T-helper 9 cell (primary cell): ENCODE measurements around the gene OBSL1.

ENCODE experiments used
- DNase-seq: peaks from one replicate; pipeline ENCODE4 v3.0.0-alpha.2; 2020

OBSL1 gene

DNA sequence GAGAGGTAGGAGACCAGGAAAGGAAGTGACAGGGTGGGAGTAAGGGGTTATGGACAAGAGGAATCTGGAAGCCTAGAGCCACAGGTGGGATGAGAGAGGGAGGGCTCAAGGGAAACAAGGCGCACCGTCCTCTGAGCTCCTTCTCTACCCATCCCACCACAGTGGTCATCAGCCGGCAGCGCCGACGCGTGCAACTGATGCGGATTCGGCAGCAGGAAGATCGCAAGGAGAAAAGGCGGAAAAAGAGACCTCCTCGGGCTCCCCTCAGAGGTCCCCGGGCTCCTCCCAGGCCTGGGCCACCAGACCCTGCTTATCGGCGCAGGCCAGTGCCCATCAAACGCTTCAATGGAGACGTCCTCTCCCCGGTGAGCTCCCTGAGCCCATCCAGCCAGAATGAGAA is 22.3 kb downstream of the OBSL1 start:
- DNase-seq: no peak

DNA sequence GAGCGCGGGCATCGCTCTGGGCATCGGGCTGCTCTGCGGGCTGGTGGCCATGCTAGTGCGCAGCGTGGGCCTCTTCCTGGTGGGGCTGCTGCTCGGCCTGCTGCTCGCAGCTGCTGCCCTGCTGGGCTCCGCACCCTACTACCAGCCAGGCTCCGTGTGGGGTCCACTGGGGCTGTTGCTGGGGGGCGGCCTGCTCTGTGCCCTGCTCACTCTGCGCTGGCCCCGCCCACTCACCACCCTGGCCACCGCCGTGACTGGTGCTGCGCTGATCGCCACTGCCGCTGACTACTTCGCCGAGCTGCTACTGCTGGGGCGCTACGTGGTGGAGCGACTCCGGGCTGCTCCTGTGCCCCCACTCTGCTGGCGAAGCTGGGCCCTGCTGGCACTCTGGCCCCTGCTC is 23.7 kb downstream of the OBSL1 start:
- no peak for DNase-seq

DNA sequence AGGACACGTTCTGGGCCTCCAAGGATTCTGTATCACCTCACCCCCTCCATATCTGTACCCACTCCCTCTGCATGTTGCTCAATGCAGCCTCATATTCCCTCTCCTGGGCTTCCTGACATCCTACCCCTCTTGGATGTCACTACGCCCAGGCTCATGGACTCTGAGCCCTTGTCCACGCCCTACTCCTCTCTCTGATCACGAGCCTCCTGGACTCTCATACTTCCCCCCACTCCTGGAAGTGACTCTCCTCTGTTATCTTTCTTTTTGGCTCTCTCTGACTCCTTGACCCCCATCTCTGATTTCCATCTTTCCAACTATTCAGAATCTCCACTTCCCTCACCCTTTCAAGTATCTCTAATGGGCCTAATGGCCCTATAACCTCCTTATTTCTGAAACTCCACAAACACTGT is 25.4 kb downstream of the OBSL1 start:
- no peak for DNase-seq

DNA sequence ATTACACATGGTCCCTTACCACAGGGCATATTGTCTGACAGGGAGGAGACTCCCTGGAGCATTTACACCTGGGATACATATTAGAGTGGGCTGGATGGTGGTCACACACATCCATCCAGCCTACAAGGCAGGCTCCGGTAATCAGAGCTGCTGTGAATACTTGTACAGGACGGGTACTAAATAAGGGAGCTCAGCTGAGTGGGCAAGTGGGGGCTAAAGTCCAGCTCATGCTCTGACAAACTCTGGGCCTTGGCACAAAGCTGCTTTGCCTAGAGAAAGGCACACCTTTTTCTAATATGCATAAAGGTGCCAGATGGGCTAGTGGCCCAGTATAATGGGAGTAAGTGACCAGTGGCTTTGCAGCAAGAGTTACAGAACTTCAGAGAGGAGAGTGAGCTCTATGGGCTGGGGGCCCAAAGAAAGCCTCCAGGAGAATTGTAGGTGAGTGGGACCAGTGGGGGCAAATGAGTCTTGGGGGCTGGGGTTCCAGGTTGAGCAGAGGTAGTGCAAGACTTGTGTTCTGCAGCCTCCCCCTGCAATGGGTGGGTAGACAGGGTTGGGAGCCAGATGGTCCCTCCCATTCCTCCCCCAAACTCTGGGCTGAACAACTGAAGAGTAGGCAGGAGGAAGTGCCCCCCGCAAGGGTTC is 25.9 kb downstream of the OBSL1 start:
- no peak for DNase-seq

DNA sequence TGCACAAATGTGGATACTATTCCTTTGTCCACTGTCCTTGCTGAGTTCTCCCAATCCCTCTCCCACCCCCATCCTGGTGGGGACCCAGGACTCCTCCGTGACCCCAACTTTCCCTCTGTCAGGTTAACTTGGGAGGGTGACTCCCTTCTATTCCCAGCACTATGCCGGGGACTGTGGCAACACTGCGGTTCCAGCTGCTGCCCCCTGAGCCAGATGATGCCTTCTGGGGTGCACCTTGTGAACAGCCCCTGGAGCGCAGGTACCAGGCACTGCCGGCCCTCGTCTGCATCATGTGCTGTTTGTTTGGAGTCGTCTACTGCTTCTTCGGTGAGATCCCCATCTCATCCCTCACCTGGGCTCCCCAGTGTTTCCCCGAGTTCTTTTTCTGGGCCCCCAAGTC is 26.8 kb downstream of the OBSL1 start:
- no peak for DNase-seq

DNA sequence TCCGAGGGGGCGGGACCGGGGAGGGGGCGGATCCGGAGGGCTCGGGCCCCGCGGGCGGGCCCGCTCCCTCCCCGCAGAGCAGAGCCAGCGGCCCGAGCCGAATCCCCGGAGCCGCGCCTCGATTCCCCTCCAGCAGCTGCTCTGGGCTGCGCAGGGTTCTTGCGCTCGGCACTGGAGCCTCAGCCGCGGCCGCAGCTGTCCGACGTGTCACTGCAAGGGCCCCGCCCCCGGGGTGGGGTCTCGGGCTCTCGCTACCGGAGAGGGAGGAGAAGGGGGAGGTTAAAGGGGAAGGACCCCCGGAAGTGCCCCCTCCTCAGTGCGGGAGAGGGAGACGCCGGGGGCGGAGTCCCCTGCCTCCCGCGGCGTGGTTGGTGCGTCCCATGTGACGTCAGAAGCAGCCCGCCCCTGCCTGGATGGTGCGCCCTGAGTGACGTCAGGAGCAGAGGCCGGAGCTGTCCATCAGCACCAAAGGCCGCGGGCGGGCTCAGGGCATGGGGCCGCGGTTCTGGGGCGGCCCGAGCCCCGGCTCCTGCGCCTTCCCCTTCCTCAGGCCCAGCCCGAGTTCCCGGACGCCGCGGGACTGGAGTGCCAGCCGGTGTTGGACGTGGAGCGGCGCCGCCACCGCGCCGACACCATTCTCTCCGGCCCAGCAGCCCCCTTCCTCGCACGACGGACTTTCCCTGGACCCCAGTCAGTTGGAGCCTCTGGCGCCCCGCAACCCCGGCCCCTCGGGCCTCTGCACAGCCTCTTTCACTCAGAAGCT is 27.6 kb downstream of the OBSL1 start, which contains the start of the genes CHPF and TMEM198:
Gene CHPF, minus strand, starts transcription at position 214 of the 763 bp plus-strand sequence. CDS start 271 bp downstream, outside the sequence.
Gene TMEM198, plus strand, starts transcription at position 433 of the 763 bp plus-strand sequence. CDS start 700 bp downstream, outside the sequence.
- peak; percentile 84 for DNase-seq

DNA sequence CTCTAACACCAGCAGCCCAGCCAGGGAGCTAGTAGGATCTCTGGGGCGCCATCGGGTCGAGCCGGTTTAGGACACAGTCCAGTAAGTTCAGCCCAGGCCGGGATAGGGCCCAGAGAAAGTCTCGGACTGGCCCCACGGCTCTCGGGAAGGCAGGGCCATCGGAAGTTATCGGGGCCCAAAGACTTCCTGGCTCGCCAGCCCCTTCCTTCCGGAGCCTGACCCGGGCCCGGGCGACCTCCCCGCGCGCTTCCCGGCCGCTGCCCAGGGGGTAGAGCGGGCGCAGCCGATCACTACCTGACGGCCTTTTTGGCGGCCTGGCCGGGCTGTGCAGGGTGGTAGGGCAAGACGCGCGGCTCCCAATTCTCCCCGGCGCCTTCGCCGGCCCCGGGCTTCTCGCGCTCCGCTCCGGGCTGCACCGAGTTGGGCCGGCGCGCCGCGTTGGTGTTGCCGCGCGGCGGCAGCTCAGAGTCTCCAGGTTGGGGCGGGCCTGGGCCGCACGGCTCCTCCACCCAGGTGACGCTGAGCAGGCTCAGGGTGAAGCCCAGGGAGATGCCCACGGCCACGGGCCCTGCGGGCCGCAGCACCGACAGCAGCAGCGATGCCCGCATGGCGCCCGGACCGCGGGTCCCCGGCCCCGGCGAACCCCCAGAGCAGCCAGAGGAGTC is 28.3 kb downstream of the OBSL1 start:
- no peak for DNase-seq

DNA sequence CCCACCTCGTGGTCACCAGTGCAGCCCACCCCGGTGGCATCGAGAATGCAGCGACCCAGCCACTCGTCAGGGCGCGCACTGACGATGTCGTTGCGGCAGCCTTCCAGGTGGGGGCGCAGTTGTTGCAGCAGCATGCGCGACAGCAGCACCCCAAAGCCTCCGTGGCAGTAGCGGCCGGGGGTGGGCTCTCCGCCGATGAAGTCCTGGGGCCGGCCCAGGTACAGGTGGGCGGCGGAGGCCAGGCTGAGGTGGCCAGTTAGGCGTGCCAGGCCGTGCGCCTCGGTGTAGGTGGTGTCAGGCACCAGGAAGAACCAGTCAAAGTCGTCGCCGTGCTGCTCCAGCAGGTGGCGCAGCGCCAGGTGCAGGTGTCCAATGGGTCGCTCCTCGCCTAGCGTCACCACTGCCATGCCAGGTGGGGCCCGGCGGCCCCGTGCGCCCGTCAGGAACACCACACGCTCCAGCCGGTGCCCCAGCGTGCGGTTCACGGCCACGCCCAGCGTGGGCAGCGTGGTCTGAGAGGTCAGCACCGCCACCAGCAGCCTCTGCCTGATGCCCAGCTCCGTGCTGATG is 29.6 kb downstream of the OBSL1 start:
- peak; percentile 84 for DNase-seq

DNA sequence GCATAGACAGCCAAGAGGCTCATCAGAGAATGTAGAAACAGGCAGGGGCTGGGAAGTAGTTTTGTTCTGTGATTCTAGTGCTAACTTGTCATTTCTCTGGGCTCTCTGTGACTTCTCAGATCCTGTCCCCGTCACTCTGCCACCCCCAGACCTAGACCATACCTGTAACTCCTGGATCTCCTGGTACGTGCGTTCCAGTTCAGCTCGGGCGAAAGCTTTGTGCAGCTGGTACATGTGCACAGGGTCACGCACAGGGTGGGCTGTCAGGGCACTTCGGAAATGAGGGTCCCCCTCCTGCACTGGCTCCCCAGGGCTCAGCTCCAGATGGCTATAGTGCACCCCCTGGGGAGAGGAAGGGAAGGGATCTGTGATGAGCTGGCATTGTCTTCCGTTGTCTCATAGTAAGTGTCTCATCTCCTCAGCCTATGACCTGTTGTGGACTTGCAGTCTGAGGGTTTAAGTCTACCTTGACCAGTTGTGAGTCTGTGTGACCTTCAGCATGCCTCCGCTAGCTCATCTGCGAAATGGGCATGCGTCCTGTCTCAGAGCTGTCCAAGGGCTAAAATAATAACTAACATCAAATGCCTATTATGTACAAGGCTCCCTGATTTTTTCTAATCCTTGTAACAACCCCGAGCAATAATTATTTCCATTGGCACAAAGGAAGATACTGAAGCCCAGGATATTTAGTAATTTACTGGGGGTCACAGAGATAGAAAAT is 30.4 kb downstream of the OBSL1 start:
- no peak for DNase-seq

DNA sequence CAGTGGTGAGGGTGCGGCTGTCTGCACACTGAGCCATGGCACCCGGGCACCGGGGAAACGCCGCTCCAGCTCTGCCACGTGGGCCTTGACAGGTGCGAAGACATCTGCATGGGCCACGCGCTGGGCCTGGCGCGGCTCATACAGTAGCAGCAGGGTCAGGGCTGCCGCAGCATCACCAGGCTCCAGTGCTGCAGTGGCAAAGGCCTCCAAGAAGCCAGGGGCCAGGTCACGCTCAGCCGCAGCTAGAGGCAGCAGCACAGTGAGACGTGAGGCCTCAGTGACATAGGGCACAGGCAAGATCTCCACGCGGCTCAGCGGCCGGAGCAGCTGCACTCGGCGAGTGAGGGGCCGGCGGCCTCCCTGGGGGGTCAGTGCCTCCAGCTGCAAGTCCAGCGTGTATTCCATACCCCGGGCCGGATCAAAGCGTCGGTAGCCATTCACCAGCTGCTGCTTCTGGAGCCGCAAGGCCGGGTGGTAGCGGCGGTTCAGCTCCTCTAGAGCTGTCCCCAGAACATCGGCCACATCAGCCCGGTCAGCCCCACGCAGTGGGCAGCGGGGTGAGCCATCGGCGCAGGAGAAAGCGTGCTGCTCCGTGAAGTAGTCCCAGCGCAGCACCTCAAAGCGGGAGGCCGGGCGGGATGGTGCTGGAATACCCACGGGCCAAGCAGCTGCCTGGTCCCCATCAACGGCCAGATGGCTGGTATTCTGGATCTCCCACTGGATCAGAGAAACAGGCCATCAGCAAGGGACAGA is 31.2 kb downstream of the OBSL1 start:
- no peak for DNase-seq

DNA sequence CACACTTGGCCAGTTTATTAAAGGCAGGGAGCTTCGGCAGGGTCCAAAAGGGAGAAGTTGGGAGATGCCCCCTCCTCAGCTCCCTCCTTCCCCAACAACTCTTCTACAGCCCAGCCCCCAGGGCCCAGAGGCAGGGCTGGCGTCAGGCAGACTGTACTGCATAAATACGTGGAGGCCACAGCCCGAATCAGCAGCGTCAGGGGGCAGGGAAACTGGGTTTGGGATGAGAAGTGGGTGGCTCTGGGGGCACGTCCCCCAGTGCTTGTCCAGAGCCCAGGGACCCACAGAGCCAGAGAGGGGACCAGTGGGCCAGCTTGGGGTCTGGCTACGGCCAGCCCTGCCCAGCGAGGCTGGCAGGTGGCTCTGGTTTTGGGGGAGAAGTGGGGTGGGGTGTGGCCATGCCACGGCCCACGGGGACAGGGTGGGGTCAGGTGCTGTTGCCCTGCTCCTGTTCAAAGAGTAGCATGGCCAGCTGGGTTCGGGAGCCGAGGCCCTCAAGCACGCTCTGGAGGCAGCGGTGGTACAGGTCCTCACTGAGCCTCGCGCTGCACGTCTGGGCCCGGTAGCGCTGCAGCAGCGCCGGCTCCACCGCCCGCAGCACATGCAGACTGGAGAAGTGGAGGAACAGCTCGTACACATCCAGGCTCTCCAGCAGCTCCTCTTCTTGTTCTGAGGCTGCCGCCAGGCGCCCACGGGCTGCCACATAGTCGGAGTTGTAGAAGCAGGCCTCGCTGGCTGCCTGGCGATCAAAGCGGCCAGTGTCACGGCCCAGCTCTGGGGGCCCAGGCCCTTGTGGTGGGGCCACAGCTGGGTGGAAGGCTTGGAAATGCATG is 32.2 kb downstream of the OBSL1 start:
- DNase-seq: no peak

DNA sequence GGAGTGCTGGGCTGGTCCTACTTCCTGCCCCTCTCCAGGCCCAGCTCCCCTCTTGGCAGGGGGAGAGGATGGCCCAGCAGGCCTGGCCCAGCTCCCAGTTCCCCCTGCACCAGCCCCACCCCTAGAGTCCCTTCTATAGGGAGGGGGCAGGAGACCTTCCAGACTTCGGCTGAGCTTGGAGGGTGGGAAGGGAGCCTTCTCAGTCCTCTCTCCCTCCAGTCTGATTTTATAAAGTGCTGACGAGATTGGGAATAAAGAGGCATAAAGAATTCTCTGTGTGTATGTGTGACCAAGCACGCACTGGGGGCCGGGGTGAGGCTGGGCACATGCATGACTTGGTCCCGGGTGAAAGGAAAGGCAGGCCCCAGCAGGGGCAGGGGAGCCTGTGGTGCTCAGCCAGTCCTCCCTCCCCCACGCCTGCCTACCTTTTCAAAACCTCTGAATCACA is 32.8 kb downstream of the OBSL1 start:
- no peak for DNase-seq

DNA sequence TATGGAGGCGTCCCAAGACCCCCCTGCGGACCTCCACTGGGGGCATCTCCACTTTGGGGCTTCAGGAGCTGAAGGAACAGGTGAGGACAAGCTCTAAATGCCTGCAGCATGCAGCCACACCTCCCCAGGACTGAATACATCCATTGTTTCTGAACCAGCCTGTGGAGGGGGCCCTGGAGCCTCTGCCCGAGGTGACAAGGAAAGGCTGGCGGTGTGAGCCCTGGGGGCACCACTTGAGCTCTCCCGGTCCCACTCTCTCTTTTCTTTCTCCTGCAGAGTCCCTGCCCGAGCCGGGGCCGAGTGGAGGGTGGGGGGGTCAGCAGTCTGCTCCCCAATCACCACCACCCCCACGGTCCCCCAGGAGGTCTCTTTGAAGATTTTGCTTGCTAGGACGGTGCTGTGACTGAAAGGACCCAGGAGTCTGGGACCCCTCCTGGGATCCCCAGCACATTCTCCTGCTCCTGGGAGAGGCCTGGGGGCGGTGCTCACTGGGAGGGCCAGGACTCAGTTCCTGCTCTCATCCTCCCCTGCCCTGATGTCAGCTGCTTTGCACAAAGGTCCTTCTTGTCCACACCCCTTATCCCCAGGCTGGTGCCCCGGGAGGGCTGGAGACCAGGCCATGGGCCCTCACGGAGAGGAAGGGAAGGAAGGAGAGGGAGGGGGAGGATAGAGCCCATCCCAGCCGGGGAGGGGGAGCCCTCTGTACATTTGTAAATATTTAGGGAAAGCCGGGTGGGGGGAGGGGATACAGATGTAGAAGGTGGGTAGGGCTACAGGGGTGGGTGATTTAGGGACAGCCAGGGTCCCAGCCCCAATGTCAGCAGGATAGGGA is 33.5 kb downstream of the OBSL1 start:
- no peak for DNase-seq

DNA sequence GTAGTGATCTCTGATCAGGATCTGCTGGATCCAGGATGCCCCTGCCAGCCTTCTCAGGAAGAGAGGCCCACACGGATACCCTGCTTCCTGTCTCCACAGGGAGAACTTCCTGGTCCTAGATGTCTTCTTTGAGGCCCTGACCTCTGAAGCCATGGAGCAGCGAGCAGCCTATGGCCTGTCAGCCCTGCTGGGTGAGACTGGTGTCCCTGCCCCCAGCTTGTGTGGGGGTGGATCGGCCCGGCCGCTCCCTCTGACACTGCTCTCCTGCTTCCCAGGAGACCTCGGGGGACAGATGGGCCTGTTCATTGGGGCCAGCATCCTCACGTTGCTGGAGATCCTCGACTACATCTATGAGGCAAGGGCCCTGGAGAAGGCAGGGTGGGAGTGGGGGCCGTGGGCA is 34.4 kb downstream of the OBSL1 start:
- no peak for DNase-seq

DNA sequence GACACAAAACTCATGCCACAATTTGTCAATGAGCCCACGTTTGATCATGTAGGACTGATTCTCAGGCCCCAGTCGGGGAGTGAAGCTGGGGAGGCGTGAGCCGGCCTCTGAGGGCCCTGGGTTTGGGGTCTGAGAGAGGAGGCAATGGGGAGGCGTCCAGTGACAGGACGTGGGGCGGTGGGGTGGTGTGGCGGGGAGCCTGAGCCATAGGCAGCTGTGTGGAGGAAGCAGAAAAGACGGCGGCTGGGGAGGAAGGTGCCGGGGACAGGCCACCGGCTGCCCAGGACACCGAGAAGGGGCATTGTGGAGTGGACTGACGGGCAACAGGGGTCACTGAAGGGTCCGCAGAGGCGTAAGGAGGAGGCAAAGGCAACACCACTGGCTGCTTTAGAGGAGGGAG is 34.9 kb downstream of the OBSL1 start:
- DNase-seq: no peak

DNA sequence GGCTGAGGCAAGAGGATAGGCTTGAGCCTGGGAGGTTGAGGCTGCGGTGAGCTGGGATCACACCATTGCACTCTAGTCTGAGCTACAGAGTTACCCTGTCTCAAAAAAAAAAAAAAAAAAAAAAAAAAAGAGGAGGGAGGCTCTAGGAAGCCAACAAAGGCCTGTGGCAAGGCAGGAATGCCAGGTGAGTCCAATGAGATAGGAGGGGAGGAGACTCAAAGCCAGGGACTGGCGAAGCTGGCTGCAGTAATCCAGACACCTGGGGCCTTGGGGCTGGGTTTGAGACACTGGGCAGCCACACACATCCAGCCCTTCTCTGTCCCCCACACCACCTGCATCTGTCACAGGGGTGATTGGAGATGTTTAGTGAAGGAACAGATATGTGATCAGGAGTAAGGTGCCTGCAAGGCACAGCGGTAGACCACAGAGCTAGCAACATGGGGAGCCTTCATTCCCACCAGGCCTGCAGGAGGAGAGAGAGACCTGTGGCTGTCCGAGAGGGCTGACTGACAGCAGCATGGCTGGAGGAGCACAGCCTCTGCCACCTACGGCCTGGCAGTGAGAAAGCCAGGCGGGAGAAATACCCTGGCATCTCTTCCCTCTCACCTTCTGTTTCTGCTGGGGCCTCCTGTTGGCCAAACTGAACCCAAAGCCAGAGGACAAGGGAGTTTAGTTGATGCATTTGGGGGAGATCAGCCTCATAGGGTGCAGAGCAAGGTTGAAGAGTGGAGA is 37.2 kb downstream of the OBSL1 start:
- DNase-seq: no peak

DNA sequence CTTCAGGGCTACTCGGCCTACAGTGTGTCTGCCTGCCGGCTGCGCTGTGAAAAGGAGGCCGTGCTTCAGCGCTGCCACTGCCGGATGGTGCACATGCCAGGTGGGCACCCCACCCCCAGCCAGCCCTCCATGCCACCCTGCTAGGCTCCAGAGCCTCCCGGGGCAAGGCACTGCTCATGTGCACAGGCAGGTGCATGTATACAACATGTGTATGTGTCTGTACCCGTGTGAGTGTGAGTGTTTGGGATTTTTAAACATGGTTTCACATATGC is 39.0 kb downstream of the OBSL1 start:
- DNase-seq: no peak

DNA sequence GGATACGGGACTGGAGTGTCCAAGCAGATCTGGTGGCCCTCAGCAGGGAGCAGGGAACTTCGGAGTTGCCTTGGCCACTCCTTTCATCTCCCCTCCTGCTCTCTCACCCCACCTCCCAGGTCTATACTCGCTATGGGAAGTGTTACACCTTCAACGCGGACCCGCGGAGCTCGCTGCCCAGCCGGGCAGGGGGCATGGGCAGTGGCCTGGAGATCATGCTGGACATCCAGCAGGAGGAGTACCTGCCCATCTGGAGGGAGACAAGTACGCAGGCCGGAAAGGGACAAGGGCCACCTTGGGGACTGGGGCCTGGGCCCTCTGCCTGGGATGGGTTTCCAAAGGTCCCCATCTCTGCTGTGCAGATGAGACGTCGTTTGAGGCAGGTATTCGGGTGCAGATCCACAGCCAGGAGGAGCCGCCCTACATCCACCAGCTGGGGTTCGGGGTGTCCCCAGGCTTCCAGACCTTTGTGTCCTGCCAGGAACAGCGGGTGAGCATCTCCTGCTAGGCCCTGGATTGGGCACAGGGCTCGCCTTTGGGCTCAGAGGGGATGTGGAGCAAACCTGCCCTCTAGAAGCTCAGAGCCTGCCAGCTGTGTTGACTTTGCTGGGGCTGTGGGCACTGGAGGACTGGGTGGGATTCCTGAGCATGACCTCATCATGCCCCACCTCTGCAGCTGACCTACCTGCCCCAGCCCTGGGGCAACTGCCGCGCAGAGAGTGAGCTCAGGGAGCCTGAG is 39.5 kb downstream of the OBSL1 start:
- DNase-seq: no peak
